OCI-M2 (cell line): ENCODE measurements around the gene SLC35D1.

Experiments used
- DNase-seq: peaks from one replicate; lab custom pipeline; 2025; ENCODE audit not compliant: unreplicated experiment; lab: John Stamatoyannopoulos, UW

SLC35D1 gene

DNA sequence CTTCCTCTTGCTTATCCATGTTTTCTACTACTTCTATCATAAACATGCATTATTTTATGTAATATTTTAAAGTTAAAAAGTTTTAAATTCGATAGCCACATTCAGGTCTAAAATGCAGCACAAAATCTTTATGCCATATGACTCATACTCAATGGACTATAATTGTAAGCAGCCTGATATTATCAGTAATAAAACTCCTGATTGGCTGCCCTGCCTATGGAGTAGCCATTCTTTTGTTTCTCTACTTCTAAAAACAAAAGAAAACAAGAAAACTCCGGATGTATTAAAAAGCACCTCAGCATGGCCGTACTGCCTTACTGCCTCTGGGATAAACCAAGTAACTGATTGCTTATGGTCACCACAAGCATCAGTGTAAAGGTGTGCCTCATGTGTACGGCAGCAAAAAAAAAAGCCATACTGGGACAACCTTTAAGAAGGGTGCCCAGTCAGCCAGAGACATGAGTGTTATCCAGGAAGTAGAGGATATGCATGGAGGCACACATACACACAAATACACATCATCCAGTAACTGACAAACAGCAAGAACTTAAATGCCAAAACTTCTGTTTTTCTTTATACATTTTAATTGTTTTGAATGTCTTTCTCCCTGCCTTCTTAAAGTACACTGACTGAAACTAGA, 9.2 kb downstream of the SLC35D1 start:
- DNase-seq: no peak

DNA sequence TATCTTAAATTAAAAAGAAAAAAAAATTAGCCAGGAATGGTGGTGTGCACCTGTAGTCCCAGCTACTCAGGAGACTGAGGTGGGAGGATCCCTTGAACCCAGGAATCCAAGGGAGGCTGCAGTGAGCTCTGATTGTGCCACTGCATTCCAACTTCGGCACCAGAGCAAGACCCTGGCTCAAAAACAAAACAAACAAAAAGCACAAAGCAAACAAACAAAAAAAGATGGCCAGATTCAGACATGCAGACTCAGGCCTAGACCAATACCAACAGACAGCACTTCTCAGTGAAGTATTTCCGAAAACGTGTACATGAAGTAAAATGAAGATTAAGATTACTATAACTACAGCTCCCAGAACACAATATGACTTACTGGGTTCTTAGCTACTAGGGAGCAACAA, 10.6 kb downstream of the SLC35D1 start:
- no peak for DNase-seq

DNA sequence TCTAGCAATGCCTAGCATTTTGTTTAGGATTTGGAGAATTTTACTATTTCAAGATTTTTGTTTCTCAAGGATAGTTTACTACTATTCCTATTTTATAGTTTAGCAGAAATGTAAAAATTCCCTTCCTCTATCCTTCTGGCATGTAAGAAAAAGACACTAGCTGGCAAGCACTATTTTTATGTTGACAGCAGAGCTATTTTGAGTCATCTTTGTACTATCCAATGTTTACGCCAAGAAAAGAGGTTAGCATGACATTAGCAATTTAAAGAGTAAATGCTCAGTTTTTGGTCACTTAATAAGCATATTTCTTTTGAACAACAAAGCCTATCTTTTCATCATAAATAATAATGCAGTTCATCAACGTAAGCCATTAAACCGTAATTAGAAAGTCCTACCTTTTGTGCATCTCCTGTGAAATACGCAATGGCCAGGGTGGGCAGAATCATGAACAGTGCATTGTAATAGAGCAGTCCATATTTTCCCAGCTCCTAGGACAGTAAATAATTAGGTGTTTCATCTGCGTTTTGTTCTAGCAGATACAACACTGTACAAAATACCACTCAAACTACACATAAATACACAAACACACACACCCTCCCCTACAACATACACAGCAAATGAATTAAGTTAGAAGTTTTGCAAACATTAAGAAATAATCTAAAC, 12.0 kb downstream of the SLC35D1 start:
- no peak for DNase-seq

DNA sequence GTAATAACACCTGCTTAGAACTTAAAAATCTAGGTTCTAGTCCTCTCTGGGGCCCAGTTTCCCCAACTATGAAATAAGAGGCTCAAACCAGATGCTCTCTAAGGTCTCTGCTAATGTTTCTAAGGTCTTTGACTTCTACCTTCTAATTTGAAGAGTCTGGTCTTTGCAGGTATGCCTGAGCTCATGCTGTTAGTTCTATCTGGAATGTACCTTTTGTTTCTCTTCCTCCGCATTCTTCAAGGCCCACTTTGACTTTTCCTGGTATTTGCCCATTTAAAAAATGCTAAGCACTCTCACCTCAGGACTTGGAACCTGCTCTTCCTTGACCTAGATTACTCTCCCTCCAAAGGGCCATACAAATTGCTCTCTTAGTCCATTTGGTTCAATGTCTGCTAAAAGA, 13.5 kb downstream of the SLC35D1 start:
- DNase-seq: no peak

DNA sequence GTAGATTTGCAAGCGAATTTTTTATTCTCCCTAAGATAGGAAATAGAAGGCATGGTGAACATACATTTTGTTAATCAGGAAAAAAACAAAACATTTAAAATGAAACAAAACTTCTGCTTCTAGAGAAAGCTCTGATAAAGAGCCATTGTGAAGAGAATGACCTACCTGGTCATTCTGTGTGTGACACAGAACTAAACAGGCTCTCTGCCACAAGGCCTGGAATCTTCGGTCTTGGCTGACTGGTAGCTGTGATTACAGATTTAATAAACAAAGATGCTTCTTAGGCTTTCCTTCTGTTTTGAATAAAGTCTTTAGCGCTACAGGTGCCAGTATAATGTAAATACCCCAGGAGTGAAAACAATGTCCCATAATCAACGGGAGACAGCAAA, 22.1 kb downstream of the SLC35D1 start:
- no peak for DNase-seq

DNA sequence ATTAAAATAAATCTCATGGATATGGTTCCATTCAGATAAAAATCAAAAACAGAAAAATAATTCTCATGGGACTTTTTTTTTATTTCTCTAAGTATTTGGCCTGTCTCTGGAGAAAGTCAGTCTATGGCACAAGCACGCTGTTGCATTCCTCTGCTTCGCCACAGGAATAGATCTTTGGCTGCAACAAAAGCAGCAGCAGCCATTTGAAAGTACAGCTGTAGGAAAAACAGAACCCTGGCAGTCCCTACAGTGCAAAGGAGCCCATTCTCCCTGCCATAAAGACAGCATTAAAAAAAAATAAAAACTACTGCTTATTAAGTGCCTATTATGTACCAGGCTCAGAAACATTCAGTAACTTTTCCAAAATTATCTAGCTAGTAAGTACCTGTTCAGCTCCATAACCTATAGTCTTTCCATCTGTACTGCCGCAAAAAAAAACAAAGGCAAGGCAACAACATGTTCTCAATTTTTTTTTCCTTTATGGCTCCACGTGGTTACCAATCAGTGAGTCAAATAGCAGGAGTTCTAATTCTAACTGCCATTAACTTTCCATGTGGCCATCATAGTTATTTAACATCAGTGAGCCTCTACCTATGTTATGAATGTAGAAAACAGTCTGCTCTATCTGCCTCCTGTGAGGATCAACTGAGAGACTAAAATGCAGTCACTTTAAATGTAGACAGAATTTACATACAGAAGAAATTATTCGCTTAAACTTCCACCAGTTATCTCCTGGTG, 22.7 kb downstream of the SLC35D1 start:
- no peak for DNase-seq

DNA sequence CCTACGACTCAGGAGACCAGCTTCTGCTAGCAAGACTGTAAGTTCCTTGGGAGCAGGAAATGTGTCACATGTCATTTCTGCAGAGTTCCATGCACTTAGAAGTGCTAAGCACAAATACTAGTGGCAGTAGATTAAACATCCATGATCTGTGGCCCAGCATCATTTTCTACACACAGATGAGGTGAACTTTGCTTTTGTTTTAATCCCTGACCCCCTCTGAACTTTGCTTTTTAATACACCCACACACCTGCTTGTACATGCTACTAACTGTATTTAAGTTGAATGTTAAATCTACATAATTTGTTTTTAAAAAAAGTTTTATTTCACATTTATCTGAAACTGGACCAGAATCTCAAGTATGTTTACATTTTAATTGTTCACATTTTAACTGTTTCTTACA, 24.5 kb downstream of the SLC35D1 start:
- DNase-seq: no peak

DNA sequence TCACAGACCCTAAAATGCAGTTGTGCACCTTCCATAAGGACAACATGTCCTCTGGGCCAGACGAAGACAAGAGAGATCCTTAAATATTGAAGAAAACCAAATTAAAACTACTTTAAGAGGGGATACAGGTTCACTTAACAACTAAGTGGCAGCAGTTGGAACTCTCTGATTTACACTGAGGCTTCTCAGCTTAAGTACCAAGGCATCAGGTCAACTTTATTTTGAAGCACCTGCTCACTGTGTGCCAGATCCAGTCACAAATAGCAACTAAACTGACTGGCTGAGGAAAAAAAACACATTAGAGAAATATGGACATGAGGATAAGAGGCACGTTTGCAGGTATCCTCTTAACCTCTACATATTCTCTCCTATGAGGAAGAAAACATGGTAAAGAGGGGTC, 33.2 kb downstream of the SLC35D1 start:
- DNase-seq: no peak

DNA sequence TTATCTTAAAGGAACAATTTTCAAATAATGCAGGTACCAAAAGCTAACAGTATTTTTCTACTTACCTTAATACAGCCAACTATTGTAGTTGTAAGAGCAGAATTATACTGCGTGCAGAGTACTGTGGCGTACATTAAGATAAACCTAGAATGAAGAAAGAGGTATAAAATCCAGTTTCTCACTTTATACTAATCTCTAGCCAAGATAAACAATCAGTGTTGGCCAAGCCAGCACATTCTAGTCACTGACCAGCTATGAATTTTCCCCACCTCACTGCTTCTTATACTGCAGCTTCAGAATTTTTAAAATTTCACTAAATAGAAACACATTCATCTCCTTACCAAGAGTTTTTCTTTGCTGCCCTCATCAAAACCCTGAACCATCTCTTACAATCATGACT, 33.6 kb downstream of the SLC35D1 start:
- DNase-seq: no peak

DNA sequence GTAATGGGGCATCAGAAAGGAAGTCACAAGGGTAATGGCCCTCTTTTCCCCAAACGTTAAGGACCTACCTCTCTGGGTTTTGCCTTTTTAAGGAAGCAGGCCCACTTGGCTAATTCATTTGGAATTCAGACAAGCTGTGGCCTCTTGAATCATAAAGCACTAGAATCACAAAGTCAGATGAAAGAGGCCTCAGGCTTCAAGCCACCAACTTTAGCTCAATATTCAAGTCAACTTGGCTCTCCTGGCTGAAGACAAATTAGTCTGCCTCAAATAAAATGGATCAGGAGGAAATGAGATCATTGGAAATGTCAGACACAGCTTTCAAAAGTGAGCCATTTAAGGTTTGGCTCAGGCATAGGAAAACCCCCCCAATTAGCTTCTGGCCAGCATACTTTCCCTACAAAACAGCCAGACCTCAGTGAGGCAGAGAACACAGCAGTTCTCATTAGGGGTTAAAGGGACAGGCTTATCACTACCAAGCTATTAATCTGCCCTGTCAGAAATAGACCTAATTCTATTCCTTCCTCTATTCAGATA, 34.3 kb downstream of the SLC35D1 start:
- DNase-seq: no peak

DNA sequence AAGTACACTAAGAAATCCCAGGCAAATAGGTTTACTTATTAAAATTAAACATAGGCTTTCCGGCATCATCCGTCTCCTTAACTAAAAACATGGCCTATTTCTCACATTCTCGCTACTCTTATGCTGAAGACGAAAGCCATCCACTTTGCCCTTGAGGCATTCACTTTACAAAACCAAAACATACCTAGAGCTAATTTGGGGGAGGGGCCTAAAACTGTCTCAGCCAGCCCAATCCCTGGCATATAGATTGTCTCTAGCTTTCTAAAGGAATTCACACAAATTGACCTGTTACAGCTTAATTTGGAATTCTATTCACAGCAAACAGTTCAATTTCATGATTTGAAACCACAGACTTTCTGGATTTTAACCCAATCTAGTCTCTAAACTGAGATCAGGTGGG, 34.8 kb downstream of the SLC35D1 start:
- DNase-seq: no peak

DNA sequence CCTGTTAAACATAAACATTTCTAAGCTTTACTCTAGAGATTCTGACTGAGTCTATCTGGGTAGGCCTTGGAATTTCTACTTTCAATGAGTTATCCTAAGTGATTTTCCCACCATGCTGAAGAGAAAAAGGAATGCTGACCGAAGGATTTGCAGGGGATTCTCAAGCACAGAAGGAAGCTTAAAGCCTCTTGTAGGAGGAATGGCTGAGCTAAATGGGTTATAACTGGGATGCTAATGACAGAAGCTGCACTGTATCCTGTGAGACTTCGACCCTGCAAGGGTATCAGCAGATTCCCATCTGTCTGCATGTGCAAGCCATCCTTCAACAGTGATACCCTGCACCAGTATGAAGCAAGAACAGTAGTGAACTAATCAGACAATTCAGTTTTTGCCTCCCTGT, 35.4 kb downstream of the SLC35D1 start:
- no peak for DNase-seq

DNA sequence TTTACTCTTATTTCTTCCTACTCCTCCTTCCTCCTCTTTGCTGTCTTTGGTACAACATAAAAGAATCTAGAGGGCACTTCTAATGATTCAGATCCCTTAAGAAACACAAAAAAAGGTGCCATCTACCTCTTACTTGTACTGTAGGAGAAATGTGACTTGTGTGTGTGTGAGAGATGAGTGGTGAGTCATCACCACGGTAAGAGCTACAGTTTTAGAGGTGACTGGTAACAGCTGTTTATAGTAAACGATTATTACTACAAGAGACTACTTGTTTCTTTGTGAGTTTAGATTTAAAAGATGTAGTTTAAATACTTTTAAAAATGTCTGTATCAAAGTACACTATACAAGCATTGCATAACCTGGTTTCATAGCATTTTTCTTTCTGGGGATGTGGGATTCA, 40.4 kb downstream of the SLC35D1 start:
- no peak for DNase-seq

DNA sequence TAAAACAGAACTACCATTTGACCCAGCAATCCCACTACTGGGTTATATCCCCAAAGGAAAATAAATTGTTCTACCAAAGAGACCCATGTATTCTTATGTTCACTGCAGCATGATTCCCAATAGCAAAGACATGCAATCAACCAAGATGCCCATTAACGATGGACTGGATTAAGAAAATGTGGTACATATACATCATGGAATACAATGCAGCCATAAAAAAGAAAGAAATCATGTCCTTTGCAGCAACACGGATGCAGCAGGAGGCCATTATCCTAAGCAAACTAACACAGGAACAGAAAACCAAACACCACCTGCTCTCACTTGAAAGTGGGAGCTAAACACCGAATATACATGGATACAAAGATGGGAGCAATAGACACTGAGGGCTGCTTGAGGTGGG, 44.2 kb downstream of the SLC35D1 start:
- no peak for DNase-seq

DNA sequence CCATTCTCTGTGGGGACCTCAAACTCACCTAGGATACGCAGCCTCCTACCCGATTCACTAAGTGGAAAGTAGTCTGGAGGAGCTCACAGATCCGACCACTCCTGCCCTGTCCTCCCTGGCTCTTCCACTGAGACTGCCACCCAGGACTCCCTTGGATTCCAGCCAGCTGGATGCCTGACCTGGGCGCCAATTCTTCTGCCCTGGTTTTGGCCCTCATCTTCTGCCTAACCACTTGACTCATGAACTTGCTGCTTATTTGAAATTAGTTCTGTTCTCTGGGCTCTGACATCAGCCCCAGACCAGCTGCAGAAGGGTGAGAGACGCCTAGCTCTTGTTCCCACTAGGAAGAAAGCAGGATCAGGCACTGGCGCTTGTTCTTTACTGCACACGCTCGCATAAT, 48.9 kb downstream of the SLC35D1 start:
- DNase-seq: no peak

DNA sequence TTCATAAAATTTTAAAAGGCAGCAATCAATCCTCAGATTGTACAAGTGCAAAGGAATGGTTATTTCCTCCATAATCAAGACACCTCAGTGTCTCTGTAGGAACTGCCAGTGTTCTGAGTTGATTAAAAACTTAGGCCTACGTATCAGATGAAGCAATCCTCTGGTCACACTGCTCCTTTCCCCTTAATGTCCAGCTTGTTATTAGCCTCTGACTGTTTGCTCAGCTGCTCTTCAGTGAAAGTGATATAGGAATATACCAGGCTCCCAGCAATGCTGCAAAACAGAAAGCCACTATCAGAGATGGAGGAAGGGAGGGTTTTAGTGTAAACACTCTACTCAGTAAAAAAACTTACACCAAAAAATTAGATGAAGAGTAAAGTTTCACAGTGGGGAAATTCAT, 49.8 kb downstream of the SLC35D1 start:
- DNase-seq: no peak

DNA sequence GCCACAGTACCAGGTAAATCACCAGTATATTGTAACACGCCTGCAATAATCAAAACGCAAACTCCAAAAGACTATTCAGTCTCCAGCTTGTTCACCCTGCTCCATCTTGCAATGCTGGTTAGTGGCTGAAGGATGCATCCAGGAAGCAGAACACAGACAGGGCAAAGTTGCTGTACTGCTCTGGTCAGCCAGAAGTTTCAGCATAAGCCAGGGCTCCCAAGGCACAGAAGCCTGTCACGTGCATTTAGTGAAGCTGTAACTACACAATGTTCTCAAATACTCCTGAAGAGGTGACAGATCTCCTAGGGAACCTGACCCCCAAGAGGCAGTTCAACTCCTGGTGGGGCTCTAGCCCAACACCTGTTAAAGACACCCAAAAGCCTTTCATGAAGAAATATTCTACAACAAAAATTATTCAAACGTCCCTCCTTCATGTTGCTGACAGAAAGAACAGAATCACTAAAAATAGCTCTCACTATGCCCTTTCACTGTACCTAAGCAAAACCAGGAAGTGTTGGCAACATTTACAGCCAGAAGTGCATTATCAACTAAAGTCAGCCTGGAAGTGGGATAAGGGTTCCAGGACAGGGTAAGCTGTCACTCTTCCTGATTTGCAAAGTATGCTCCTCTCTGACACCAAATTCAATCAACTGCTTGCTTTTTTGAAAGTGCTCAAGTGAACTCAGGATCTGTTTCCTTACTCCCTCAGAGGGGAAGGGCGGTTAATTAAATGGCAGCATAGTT, 52.1 kb downstream of the SLC35D1 start:
- DNase-seq: no peak

DNA sequence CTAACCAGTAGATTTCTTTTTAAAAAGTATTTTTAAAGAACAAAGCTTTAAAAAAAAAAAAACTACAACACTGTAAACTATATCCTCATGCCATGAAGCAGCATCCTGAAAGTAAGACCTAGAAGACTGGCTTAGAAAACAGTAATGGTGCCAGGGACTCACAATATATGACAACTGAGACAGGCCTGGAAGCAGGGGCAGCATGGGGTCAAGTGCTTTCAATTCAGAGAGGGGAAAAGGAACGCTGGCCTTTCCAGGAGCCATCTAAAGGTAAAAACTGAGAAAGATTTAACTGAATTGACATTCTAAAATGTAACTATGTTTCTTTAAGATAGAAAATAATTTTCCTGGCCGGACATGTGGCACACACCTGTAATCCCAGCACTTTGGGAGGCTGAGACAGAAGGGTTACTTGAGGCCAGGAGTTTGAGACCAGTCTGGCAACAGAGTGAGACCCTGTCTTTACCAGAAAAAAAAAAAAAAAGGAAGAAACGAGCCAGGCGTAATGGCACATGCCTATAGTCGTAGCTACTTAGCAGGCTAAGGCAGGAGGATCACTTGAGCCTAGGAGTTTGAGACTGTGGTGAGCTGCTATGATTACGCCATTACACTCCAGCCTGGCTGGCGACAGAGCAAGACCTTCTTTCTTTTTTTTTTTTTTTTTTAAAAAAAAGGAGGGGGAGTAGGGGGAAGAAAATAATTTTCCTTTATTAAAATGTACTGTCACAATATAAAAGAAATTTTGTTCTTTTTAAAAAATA, 54.1 kb downstream of the SLC35D1 start:
- no peak for DNase-seq

DNA sequence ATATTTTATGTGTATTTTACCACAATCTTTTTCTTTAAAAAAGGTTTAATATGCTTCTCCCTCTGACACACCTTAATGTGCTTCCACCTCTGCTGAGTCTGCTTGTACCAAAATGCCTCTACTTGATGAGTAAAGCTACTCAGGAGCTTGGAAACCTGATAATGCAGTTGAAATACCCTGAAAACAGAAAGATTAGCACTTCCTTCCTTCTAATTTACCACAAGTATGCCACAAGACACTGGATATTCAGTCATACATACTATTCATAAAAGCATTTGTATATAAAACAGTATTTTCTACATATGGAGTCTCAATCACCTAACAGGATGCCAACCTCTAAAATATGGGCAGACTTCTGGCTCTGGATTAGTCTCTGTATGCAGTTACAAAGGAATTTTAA, 55.0 kb downstream of the SLC35D1 start:
- no peak for DNase-seq

DNA sequence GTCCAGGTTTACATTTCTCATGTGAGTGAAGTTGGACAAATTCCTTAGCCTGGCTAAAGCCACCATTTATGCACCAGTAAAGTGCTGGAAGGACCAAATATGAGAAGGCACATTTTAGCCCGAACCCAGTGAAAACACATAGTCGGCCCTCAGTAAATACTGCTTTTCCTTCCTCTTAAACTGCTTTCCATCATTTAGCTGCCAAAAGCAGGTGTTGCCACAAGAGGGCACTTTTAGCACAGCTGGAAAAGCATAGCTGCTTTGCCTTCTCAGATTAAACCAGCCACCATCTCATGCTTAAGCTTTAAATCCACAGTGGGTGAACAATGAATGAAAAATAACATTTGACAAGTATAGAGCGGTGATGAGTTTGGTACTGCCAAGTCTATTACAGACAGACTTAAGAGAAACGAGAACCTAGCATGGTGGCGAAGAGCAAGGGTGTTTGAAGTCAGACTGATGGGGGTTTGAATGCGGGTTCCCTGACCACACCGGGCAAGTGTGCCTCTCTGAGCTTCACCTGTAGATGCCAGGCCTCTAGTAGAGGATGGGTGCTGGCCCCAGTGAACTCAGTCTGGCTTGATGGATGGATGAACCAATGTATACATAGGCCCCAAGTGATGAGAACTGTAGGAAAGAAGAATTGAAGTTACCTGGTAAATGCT, 57.8 kb downstream of the SLC35D1 start:
- no peak for DNase-seq
